Heart right ventricle (tissue), 16 donors: ENCODE results near the gene RBMS3. TPM values are rescaled to one million over a fixed set of nuclear protein-coding genes. Genes with fewer than 3 reads are reported as not detected.
A peak's percentile ranks its signal among the peaks of the same experiment; 100 is the strongest.

Source experiments
- ATAC-seq, 8 donors: fragments of 200-7000 bp; cut with Tn5 transposase; one replicate each; pipeline ENCODE4 v1.9.1; 2020; ENCODE audit warnings: mild to moderate bottlenecking in 8 of 8, moderate library complexity in 8 of 8, moderate number of reproducible peaks in 1 of 8
- DNase-seq, 2 donors: peaks; one replicate each; pipeline ENCODE4 v3.0.0-alpha.2; 2020
- H3K27ac ChIP-seq, 10 donors: fragments of 200-600 bp; sonication (generic) in 2 of 10; one replicate each; pipeline versions ENCODE4 v1.5.0 to v1.8.0; 2020 to 2022; ENCODE audit warnings: mild to moderate bottlenecking in 3 of 10
- H3K27me3 ChIP-seq, 7 donors: fragments of 200-600 bp; one replicate each; pipeline ENCODE4 v1.8.0; 2021 to 2022; ENCODE audit warnings: mild to moderate bottlenecking in 2 of 7
- H3K36me3 ChIP-seq, 9 donors: fragments of 200-600 bp; sonication (generic) in 1 of 9; one replicate each; pipeline versions ENCODE4 v1.5.0 to v1.8.0; 2020 to 2022; ENCODE audit warnings: mild to moderate bottlenecking in 2 of 9
- H3K4me1 ChIP-seq, 9 donors: fragments of 200-600 bp; sonication (generic) in 1 of 9; one replicate each; pipeline versions ENCODE4 v1.5.0 to v1.8.0; 2020 to 2022; ENCODE audit warnings: mild to moderate bottlenecking in 4 of 9
- H3K4me3 ChIP-seq, 10 donors: fragments of 200-600 bp; sonication (generic) in 2 of 10; one replicate each; pipeline versions ENCODE4 v1.5.0 to v1.8.0; 2020 to 2022; ENCODE audit warnings: mild to moderate bottlenecking in 7 of 10, moderate library complexity in 2 of 10
- H3K9me3 ChIP-seq, 11 donors: fragments of 200-600 bp in 10 of 11; sonication (generic) in 2 of 11; one replicate each; pipeline versions ENCODE4 v1.5.0 to v1.8.0; 2013 to 2022; ENCODE audit warnings: mild to moderate bottlenecking in 2 of 11, control low read depth in 1 of 11, moderate library complexity in 1 of 11
- CTCF ChIP-seq, 9 donors: fragments of 200-600 bp; sonication (generic) in 2 of 9; IDR thresholded peaks; one replicate each; pipeline versions ENCODE4 v1.5.0 to v1.8.0; 2021 to 2022; ENCODE audit warnings: antibody characterized with exemption in 9 of 9, mild to moderate bottlenecking in 5 of 9, moderate library complexity in 1 of 9
- WGBS, 2 donors: extraction: QIAGEN DNeasy Blood & Tissue Kit; methylation state at CpG; one replicate each; pipeline ENCODE4 v1.1.7; 2013; ENCODE audit warnings: inconsistent platforms in 1 of 2; 5-methylcytosine and 5-hydroxymethylcytosine counted together
- intact Hi-C, 10 donors: fragments of 100-400 bp; cut with DNase I; formaldehyde crosslinking; loops; one replicate each; pipeline versions ENCODE4 v1.11.1 to v1.14.2; 2022
- polyA plus RNA-seq, 2 donors: library from polyadenylated mRNA; stranded (reverse); fragments of 200-250 nt; gene quantifications; one replicate each; pipeline ENCODE4 v1.2.3, GENCODE V29; 2013
- total RNA-seq, 10 donors: library from RNA; stranded (reverse); fragmentation: NEBNext Ultra II Directional in 3 of 10; extraction: Animal tissue kit (Norgen Biotek cat#: 25700) in 3 of 10; gene quantifications; one replicate each; pipeline versions ENCODE4 v1.2.1 to v1.2.4, GENCODE V29; 2021 to 2023
- donor health status: Arrhythmogenic right ventricular cardiomyopathy.
- donor health status: ischemic (EF 13 %, LVEDD 7.1; RV severe dilation, severe dysfunction).
- donor health status: healthy with polysubstance abuse.
- donor health status: DM: no; HTN: yes; CAD: no.
- donor health status: DM: no; HTN: no; CAD: no.
- donor health status: ischemic (EF 25% LVEDD 6.9; RV normal size, moderate dysfunction).
- donor health status: ischemic (EF 25% LVEDD 5.7; RV mildly dilated, moderate dysfunction).
- donor health status: healthy.
- donor health status: DM: yes; HTN: yes; CAD: no.
- donor health status: Ischemic cardiomyopathy.
- donor health status: ischemic (EF 35%, LVEDD 5.7; RV mildly dilated, moderate dysfunction).
- donor health status: nonischemic (EF 11% LVEDD 7.7; RV severe dilation, severe dysfunction).
- donor health status: DM: yes; HTN: yes; CAD: no.
- donor health status: PGD.
- donor health status: ischemic (EF 29% LVEDD 5.4; RV normal size, mild dysfunction).
- donor health status: nonischemic (EF 23%, LVEDD 6.1; RV moderate dilation, normal function).

Gene RBMS3
- total and polyA plus RNA-seq, 12 donors: 3.2 to 41.1 (median 26.4) TPM

GRCh38 chr3:29936054-29936453 is 655.2 kb downstream of the RBMS3 start:
- intact Hi-C loops: no loop called here
- ATAC-seq: no peak
- peaks cover 0 to 24% (median 0%) of the 10 kb centered on the region in 9 donors for H3K36me3 ChIP-seq
- no peak overlapping the region for H3K27ac ChIP-seq
- no peak for DNase-seq
- no peak for TF ChIP-seq CTCF (IDR thresholded peaks at IDR 0.05)
- H3K27me3 ChIP-seq: no peaks in the 10 kb centered on the region
- H3K4me1 ChIP-seq: peaks cover 0 to 36% (median 13%) of the 10 kb centered on the region in 9 donors
- H3K4me3 ChIP-seq: no peak overlapping the region
- no peaks in the 10 kb centered on the region for H3K9me3 ChIP-seq
- WGBS, 2 donors: 89 to 100% methylated on average over 3 of the region's 3 CpGs

- Histone ChIP-seq H3K27me3 (no peaks in the 10 kb centered on the region), H3K9me3 (no peaks in the 10 kb centered on the region), H3K36me3 (peaks cover 0 to 24% (median 0%) of the 10 kb centered on the region in 9 donors), H3K27ac (no peak overlapping the region), H3K4me1 (peaks cover 0 to 39% (median 14%) of the 10 kb centered on the region in 9 donors), H3K4me3 (no peak overlapping the region)
- no peak for ATAC-seq
- intact Hi-C loops: no loop called here
- 96 to 97% methylated on average over 2 of the region's 2 CpGs for WGBS, 2 donors
- DNase-seq: no peak
- no peak for TF ChIP-seq CTCF (IDR thresholded peaks at IDR 0.05)
Measured at GRCh38 chr3:29936766-29937165, 655.9 kb downstream of the RBMS3 start.

DNA sequence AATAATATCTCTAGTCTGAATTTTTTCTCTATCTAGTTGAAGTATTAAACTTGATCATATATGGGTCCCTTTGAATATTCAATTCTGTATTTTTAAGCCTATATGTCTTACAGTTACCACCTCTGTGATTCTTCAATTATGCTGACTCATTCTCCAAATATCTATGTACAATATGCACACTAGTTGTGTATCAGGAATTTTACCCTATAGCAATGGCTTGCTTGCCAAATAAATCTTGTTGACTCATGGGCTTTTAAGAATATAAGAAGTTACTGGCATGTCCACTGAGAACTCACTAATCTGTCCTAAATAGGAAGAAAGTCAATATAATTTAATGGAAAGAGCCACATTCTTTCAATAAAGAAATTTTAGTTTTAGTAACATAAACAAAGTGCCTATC is 656.3 kb downstream of the RBMS3 start:
- no peaks in the 10 kb centered on the region for H3K9me3 ChIP-seq
- H3K4me1 ChIP-seq: peaks cover 0 to 39% (median 14%) of the 10 kb centered on the region in 9 donors
- H3K36me3 ChIP-seq: peaks cover 0 to 24% (median 0%) of the 10 kb centered on the region in 9 donors
- no peak overlapping the region for H3K4me3 ChIP-seq
- no peaks in the 10 kb centered on the region for H3K27me3 ChIP-seq
- no peak for DNase-seq
- no peak for ATAC-seq
- TF ChIP-seq CTCF (IDR thresholded peaks at IDR 0.05): no peak
- H3K27ac ChIP-seq: no peak overlapping the region
- intact Hi-C loops: no loop called here

GRCh38 chr3:29940759-29941323 is 660.0 kb downstream of the RBMS3 start:
- ATAC-seq: no peak

More at GRCh38 chr3:29940759-29941323, 660.0 kb downstream of the RBMS3 start:
- TF ChIP-seq CTCF (IDR thresholded peaks at IDR 0.05): no peak
- Histone ChIP-seq H3K27ac (peak overlapping the region in 1 of 10 donors; percentile 42), H3K4me1 (peaks cover 0 to 19% (median 7%) of the 10 kb centered on the region in 9 donors), H3K27me3 (no peaks in the 10 kb centered on the region), H3K36me3 (peaks cover 0 to 23% (median 0%) of the 10 kb centered on the region in 9 donors), H3K9me3 (no peaks in the 10 kb centered on the region), H3K4me3 (no peak overlapping the region)
- intact Hi-C loops: no loop called here
- DNase-seq: no peak
- WGBS, 2 donors: 28 to 49% methylated on average over 1 of the region's 1 CpG
